ENCODE measurements around the gene MYH7B.

Gene MYH7B

DNA sequence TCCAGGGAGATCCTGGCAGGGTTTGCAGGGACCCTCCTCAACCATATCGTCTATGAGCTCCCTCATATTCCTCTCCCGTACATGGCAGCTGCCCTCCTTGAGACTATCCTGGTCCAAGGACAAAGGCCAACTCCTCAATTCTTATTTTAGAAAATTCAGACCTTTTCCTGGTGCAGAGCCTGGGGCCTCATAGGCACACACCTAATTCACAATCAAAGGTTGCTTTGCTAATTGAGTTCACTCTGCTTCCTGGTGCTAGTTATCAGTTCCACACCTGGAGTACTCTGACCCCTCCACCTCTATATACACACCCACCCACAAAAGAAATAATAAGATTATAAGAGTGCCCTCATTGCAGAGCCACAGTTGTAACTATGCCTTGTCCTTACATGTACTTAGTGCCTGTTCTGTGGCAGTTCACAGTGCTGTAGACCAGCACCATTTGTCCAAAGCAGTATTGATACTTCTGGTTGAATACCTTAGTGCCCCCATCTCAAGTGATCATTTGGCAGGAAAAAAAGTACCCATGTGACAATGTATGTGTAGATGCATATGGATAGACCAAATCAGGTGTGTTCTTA lies 38.8 kb upstream of the MYH7B start:
- Histone ChIP-seq H3K36me3 (ENCODE audit: low read depth) (peaks cover 100% of the 10 kb centered on the region), H3K4me1 (ENCODE audit: insufficient read depth, poor library complexity, severe bottlenecking) (peaks cover 8% of the 10 kb centered on the region), H3K27ac (ENCODE audit: poor library complexity, severe bottlenecking) (no peak overlapping the region), H3K4me3 (ENCODE audit: severe bottlenecking) (no peak overlapping the region), H3K27me3 (ENCODE audit: insufficient read depth, poor library complexity, severe bottlenecking) (no peaks in the 10 kb centered on the region), H3K9me3 (ENCODE audit: severe bottlenecking) (no peaks in the 10 kb centered on the region)
- no peak for ATAC-seq (ENCODE audit: low read depth)
- peak; percentile 39 for DNase-seq (ENCODE audit: low spot score)
- TF ChIP-seq CTCF (IDR thresholded peaks at IDR 0.05; ENCODE audit: poor library complexity, severe bottlenecking): no peak

DNA sequence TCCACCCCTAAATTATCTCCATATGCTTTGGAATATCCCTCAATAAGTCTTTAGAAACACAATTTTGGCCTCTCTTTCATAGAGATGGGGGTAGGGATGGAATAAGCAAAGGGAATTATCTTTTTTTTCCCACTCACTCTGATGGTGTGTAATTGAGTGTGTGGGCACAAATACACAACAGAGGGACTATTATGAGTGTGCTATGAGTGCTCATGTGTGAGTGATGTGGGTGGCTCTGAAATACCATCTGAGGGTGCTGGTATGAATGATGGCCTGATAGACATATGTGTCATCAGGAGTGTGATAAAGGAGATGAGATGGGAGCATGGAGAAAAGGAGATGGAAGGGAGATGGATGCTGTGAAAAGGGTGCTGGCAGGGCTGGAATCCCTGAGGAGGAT lies 35.6 kb upstream of the MYH7B start:
- H3K4me3 ChIP-seq (ENCODE audit: severe bottlenecking): no peak overlapping the region

DNA sequence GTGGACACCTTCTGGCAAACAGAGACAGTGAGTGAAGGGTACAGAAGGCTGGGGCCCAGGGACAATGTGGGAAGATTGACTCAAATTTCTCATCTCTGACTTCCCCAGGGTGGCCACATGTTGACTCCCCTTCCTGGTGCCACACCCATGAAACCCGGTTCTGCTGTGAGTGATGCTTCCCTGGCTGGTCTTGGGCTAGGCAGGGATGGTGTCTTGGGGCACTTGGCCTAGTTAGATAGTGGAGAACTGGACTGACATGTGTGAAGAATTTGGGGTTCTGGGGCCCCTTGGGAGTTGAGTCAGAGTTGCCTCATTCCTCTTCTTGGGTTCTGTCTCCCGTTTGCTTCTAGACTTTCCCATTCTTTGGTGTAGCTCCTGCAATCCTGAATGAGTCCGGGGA lies 34.2 kb upstream of the MYH7B start:
- H3K36me3 ChIP-seq (ENCODE audit: low read depth): peaks cover 97% of the 10 kb centered on the region
- H3K9me3 ChIP-seq (ENCODE audit: severe bottlenecking): no peaks in the 10 kb centered on the region
- no peak for TF ChIP-seq CTCF (IDR thresholded peaks at IDR 0.05; ENCODE audit: poor library complexity, severe bottlenecking)
- H3K4me1 ChIP-seq (ENCODE audit: insufficient read depth, poor library complexity, severe bottlenecking): peaks cover 24% of the 10 kb centered on the region
- no peak for ATAC-seq (ENCODE audit: low read depth)
- DNase-seq (ENCODE audit: low spot score): no peak
- no peak overlapping the region for H3K4me3 ChIP-seq (ENCODE audit: severe bottlenecking)
- H3K27ac ChIP-seq (ENCODE audit: poor library complexity, severe bottlenecking): peak overlapping the region; percentile 65
- H3K27me3 ChIP-seq (ENCODE audit: insufficient read depth, poor library complexity, severe bottlenecking): no peaks in the 10 kb centered on the region

More for the DNA sequence above, 35.6 kb upstream of the MYH7B start:
- H3K27ac ChIP-seq (ENCODE audit: poor library complexity, severe bottlenecking): no peak overlapping the region
- no peaks in the 10 kb centered on the region for H3K27me3 ChIP-seq (ENCODE audit: insufficient read depth, poor library complexity, severe bottlenecking)
- H3K4me1 ChIP-seq (ENCODE audit: insufficient read depth, poor library complexity, severe bottlenecking): peaks cover 24% of the 10 kb centered on the region
- no peak for DNase-seq (ENCODE audit: low spot score)
- no peaks in the 10 kb centered on the region for H3K9me3 ChIP-seq (ENCODE audit: severe bottlenecking)
- ATAC-seq (ENCODE audit: low read depth): no peak
- no peak for TF ChIP-seq CTCF (IDR thresholded peaks at IDR 0.05; ENCODE audit: poor library complexity, severe bottlenecking)
- peaks cover 97% of the 10 kb centered on the region for H3K36me3 ChIP-seq (ENCODE audit: low read depth)

DNA sequence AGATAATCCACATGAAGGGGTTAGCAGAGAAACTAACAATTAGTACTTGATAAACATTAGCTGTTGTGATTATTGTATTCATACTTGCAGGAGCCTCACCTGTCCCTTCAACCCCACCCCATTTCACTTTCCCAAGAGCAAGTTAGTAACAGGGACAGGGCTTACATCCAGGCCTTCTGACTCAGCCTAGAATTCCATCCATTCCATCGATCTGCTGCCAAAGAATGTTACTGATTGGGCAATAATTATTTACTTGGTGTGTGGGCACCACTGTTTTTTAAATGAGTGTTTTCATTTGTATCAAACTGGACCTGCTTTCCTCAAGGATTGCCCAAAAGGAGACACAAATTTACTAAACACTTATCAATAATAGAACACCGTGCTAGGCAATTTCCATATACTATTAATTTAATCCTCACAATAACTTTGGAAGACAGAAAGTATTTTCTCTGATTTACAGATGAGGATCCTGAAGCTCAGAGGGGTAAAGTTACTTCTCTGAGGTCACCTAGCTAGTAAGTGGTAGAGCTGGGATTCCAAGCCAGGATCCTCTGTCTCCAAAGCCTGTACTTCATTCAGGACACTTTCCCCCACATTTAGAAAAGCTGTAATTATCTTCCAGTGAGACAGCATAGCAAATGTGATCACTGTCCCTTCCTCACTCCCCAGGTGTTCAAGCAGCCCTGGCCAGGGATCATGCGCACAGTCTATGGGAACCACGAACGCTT lies 32.9 kb upstream of the MYH7B start:
- ATAC-seq (ENCODE audit: low read depth): peak; percentile 93
- Histone ChIP-seq H3K27ac (ENCODE audit: poor library complexity, severe bottlenecking) (peak overlapping the region; percentile 65), H3K4me1 (ENCODE audit: insufficient read depth, poor library complexity, severe bottlenecking) (peaks cover 33% of the 10 kb centered on the region), H3K9me3 (ENCODE audit: severe bottlenecking) (no peaks in the 10 kb centered on the region), H3K4me3 (ENCODE audit: severe bottlenecking) (no peak overlapping the region), H3K27me3 (ENCODE audit: insufficient read depth, poor library complexity, severe bottlenecking) (no peaks in the 10 kb centered on the region), H3K36me3 (ENCODE audit: low read depth) (peaks cover 97% of the 10 kb centered on the region)
- no peak for TF ChIP-seq CTCF (IDR thresholded peaks at IDR 0.05; ENCODE audit: poor library complexity, severe bottlenecking)
- peak; percentile 88 for DNase-seq (ENCODE audit: low spot score)

GRCh38 chr20:34923414-34923813 lies 32.3 kb upstream of the MYH7B start:
- TF ChIP-seq CTCF (IDR thresholded peaks at IDR 0.05; ENCODE audit: poor library complexity, severe bottlenecking): no peak
- Histone ChIP-seq H3K9me3 (ENCODE audit: severe bottlenecking) (no peaks in the 10 kb centered on the region), H3K4me3 (ENCODE audit: severe bottlenecking) (no peak overlapping the region), H3K27me3 (ENCODE audit: insufficient read depth, poor library complexity, severe bottlenecking) (no peaks in the 10 kb centered on the region), H3K27ac (ENCODE audit: poor library complexity, severe bottlenecking) (peak overlapping the region; percentile 65), H3K36me3 (ENCODE audit: low read depth) (peaks cover 97% of the 10 kb centered on the region), H3K4me1 (ENCODE audit: insufficient read depth, poor library complexity, severe bottlenecking) (peaks cover 35% of the 10 kb centered on the region)
- DNase-seq (ENCODE audit: low spot score): no peak
- ATAC-seq (ENCODE audit: low read depth): no peak

All from RWPE2 (cell line).